NCI-H2227 treated with DMSO at 0.1 percent for 48 hours (cell line): ENCODE measurements around the gene ECEL1.
"Not testable (repeated sequence)": the region's sequence is repeated elsewhere in the genome, so short reads cannot be mapped to it uniquely, and the experiment has no call there.

Experiments
- DNase-seq: peaks from one replicate; lab custom pipeline; 2025; lab: John Stamatoyannopoulos, UW

The ECEL1 gene

DNA sequence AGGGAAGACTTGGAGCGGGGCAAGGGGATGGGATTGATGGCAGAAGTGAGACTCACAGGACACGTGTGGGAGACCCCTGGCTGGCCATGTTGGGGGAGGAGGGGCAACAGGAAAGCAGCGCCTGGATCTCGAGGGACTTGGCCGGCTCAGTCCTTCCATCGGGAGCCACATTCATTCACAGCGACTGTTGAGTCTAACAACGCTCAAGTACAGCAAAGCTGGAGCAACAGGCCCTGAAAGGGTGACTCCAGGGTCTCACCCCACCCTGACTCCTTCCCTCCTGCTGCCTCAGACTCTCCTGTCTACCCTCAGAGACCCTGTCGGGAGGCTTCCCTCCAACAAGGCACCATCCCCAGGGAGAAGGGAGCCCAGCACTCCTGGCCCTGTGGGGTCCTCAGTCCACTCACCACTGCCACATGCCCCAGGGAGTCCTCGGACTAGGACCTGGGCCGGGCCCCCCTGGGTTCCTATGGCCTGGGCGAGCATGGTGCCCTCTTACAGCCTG, 46.4 kb downstream of the ECEL1 start:
- no peak for DNase-seq

GRCh38 chr2:232440220-232441018, 47.2 kb downstream of the ECEL1 start:
- DNase-seq = peak; percentile 38

DNA sequence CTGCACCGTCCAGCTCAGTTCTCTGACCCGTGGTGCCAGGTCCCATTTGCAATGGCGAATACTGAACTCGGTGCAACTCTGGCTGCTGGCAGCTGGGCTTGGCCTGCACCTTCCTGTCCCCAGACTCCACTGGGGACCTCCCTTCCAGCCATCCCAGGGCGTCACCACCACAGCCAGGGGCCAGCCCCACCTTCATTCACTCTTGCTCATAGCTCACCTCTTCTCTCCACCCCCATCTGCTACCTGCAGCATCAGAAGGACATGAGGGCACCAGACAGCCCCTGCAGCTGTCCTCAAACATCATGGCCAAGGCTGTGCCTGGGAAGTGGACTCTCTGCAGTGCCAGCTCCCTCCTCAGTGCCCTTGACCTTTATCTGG, 47.9 kb downstream of the ECEL1 start:
- DNase-seq = no peak

GRCh38 chr2:232438951-232439757, 48.5 kb downstream of the ECEL1 start:
- no peak for DNase-seq

DNA sequence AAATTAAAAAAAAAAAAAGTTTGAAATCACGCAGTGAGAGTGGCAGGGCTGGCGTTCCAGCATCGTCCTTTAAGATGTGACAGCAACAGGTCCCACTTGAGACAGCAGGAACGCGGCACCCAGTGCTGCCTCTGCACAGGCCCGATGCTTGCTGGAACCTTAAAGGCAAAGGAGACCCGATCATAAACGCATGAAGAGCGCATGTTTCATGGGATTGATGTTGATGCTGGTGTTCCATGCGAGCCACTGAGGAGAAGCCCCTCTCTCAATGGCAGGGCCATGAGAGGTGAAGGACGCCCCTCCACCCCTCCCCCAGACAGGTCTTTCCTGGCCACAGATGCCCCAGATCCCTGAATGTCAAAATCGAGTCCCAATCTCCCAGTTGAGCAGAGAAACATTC, 49.5 kb downstream of the ECEL1 start:
- no peak for DNase-seq

- no peak for DNase-seq
Observed at GRCh38 chr2:232437195-232437571, 50.5 kb downstream of the ECEL1 start.

DNA sequence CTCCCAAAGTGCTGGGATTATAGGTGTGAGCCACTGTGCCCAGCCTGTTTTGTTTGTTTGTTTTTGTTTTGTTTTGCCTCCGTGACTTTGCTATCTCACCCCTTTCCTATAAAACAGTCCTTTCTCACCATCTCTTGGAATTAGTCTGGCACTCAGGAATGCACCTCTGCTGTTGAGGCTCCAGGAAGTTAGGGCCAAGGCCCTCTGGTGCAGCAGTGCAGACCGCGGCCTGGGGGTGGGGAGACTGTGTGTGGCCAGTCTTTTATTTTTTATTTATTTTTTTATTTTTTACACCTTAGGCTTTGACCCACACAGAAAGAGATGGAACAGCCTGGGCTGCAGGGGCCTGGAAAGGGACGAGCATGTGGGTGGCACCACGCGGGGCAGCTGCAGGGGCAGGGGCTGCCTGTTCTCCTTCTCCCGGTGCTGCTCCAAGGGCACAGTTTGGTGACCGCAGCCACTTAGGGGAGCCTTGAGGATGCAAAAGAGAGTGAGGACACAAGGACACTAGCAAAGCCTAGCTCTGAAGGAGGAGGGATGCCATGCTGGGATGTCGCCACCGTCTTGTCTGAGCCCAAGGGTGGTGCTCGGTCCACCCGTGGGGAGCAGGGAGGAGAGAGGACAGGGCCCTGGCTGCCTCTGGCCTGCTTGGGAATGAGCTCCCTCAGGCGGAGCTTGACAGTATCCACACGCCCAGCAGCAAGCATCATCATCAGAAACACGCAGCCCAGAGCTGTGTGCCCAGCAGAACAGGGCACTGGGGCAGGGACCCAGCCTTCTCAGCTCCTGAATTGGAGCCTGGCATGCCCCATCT, 51.0 kb downstream of the ECEL1 start:
- DNase-seq = no peak

DNA sequence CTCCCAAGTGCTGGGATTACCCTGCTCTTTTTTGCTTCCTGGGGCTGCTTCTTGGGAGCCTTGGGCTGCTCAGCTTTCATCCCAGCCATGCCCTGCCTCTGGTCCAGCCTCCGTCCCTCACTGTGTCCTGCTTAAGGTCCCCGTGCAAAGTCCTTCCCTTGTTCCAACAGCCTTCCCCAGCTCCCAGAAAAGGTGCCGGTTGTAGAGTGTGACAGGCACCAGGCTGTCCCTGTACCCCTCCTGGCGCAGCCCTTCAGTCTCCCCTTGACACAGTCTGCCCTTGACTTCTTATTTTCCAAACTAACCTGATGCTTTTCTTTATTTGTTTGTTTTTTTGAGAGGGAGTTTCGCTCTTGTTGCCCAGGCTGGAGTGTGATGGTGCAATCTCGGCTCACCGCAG, 51.8 kb downstream of the ECEL1 start:
- DNase-seq = no peak

DNA sequence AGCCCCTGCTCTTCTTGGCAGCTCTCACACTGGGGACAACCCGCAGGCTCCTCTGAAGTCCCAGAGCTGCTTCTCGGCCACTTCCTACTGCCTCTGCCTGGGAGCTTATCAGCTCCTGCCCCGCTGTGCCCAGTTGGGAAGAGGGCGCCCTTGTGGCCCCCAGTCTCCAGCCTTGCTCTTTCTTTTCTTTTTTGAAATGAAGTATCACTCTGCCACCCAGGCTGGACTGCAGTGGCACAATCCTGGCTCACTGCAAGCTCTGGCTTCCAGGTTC, 52.3 kb downstream of the ECEL1 start:
- no peak for DNase-seq

DNA sequence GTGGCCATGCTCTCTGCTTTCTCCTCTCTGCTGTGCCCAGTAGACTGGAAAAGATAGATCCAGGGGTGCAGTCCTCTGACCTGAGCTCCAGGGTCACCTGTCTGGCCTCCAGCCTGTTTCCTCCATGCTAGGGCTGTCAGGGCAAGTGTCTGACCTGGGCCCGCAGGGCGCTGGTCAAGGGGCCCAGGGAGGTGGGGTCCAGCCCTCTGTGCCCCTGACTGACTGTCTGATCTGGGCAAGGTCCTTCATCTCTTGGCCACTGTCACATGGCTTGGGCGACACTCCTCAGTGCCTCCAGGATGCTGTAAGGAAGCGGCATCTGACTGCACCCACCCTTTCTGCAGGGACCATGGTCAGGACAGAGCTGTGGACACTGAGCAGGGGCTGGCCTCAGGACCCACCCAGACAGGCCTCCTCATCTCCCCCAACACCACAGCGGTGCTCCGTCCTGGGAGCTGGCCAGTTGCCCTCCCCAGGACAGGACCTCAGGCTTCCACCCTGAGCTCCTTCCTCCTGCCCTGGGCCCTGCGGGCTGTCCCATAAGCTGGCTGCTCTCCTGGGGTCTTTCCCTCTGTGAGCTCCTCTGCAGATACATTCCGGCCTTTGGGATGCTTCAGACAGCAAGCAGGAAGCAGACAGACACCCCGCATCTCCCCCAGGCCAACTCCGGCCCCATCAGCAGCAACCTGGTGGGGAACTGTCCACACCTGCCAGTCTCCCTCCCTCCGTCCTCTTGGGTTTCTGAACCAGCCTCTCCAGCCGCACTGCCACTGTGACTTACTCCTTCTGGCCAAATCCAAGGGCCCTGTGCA, 52.9 kb downstream of the ECEL1 start:
- no peak for DNase-seq

DNA sequence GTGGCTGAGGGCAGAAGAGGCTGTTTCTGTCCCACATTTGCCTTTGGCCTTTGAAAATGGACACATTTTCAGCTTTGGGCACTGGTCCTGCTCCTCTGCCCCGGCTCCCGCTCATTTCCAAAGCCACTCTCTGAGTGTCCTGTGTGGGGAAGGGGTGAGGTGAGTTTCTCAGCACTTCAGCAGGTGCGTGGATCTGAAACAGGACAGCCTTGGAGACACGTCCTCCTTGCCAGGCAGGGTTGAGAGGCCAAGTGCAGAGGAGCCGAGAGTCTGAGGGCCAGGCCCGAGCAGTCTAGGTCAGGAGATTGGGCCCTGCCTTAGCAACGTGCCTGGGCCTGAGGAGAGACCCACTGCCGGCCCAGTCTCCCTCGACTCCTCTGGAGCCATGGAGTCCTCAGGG, 53.5 kb downstream of the ECEL1 start:
- no peak for DNase-seq

GRCh38 chr2:232433622-232434021, 54.0 kb downstream of the ECEL1 start:
- DNase-seq = not testable (repeated sequence)

DNA sequence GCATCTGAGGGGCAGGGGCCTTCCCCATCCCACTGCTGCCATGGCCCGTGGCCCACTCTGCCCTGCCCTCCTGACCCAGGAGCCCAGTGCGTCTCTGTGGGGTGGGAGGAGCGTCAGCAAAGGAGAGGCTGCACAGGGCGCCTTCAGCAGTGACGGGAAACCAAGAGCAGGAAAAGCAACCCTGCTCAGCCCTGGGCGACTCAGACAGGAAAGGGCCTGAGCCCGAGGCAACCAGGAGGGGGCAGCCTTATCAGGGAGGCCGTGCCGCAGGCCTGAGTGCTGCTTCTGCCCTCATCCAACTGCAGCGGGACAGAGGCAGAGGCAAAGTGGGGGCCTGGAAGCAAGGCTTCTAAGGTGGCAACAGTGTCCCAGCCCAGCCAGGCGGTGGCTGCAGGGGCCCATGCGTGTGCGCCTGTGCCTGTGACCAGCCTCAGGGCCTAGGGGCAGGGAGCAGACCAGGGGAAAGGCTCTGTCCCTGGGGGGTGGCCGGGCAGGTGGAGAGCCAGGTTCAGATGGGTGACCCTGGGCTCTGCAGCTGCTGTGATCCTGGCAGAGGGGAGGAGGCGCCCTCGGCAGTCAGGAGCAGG, 54.9 kb downstream of the ECEL1 start:
- DNase-seq = no peak

DNA sequence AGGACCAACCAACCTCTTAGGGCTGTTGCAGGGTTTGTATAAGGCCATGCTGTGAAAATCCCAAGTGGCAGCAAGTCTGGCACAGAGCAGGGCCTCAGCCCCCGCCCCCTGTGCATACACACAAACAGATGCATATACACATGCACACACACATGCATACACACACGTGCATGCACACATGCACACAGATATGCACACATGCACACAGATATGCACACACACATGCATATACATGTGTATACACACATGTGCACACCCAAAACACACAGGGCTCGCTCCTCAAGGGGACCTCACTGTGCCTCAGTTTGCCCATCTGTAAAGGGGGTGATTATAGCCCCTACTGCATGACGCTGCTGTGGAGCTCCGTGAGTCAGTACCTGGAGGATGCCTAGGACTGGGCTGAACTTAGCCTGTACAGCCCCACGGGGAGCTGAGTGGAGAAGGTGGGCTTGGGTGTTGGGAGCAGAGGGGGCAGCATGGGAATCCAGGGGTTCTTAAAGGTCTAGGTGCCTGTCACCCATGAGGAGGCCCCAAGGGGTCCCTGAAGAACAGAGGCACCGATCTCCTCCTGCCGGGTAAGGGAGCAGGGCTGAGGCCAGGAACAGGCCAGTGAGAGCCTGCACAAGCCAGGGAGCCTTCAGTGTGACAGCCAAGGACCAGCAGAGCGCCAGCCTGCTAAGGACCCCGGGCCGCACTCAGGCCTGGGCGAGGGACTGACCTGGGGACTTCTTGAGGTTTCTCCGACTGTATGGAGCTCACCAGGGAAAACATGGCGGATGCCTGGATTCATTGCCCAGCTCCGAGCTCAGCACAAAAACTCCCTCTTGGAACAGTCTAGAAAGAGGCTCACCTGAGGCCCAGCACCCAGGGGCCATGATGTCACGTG, 55.7 kb downstream of the ECEL1 start:
- no peak for DNase-seq
